Cerebellar cortex (tissue), 1 donor: Measurements from ENCODE around the gene KCNMA1.
A peak's percentile ranks its signal among the peaks of the same experiment; 100 is the strongest.

Experiments used
- DNase-seq: peaks from one replicate; pipeline ENCODE4 v3.0.0-alpha.2; 2015; ENCODE audit warnings: low spot score

The KCNMA1 gene

DNA sequence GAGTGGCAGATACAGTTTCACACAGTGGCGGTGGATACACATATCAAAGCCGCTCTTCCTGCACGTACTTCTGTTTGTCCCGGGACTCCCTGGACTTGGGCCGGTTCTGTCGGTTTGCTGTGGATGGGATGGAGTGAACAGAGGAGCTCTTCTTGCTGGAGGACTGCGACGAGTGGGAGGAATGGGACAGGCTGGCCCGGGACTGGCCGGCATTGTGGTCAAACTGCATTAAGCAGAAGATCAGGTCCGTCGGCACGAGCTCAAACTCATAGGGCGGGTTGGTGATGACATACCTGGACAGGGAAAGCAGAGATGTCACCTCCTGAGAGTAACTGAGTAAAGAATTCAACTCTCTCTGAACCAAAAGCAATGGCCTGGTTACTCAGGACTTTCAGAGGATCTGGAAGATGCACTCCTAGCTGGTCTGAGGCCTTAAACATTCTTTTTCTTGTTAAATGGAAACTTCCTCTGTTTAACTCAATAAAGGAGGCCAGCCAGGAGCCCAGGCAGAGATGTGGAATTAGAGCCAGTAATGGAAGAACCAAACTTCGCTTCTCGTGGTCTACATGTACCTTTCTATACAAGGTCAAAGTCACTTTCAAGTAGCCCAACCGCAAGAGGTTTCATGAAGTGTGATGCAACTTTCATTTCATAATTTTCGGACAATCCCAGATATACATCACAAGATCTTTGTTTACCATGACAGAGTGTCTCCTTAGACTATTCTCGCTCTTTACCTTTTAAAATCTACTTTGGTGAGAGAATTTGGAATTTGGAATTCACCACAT lies 750.2 kb downstream of the KCNMA1 start:
- DNase-seq: no peak

DNA sequence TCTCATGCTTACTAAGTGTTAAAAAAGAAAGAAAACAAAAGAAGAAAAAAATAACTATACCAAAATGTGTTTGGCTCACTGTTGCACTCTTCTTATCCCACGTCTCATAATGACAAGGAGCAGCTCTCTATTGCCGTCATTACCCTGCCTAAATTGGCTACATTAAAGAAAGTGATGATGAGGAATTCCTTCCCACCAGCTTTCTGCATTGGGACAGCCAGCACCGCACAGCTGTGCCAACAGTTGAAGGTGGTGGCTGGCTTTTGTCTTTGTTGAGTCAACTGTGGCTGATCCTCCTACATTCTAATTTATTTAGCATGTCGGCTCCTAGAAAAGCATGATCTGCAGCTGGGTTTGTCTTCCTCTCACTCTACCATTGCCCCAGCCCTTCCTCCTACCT lies 751.8 kb downstream of the KCNMA1 start:
- no peak for DNase-seq

DNA sequence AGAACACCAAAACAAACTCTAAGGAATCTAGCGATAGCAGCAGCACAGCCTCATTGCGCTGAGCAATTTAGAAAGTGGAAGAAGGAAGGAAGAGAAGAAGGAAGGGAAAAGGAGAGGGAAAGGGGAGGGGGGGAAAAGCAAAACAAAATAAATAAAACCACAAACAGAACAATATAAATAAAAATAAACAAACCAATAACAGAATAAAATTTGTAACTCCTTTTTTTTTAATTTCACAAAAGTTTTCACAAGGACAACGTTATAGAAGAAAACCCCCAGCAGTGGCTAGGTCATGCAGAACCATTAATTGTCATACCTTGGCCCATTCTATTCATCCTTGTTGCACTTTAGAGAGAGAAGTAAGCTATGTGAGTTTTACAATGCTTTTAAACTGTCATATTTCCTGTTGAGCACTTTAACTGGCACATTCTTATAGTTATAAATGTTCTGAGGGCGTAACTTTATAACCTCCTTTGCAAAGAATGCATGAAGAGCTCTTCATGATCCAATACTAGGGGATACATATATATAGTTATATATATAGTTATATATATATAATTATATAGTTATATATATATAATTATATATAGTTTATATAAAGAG lies 752.8 kb downstream of the KCNMA1 start:
- DNase-seq: no peak

DNA sequence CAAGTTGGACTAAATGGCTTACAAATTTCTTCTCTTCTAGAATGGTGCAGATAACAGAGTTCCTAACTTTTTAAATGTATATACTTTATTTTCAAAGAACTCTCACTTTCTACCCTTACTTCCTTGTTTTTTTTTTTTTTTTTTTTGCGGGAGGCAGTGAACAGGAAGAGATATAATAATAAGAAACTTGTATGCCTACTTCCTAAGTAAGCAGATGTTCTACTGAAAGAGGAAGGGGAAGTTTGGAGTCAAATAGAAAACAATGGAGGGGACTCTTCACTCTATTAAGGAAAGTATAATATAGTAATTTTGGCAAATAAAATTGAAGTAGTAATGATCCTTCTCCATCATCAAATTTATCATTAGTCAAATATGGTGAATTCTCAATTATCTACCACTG lies 754.0 kb downstream of the KCNMA1 start:
- DNase-seq: no peak

DNA sequence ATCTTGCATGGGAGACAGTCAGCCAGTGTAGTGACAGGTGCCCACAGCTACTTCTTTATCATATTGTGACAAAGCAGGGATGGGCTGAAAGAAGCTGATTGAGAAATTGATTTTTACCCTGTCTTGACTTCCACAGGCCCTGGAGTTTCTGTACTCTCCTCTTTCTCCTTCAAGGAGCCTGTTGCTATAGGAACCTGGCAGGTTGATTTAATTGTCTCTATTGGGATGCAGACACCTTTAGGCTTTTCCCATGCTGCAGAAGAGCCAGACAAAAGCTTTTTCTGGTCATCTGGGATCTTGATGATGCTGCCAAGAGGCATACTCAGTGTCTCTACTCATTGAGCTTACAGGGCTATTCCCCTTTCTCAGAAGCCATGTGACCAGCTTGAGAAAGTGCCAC lies 754.8 kb downstream of the KCNMA1 start:
- DNase-seq: no peak

DNA sequence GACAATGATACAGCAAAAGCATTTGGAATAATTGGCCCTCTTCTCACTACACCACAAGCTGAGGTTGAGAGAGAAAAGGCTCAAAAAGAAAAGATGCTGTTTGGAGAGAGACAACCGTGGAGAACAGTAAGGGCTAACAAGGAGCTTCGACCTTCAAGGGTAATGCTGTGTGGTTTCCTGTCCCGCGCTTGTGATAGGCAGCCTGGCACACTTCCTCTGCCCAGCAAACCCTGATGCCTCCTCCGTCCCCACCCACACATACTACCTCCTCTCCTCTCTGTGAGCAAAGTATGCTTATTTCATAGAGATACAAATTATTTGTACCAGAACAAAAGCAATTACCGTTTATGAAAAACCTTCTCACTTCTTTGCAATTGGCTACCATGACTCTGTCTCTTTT lies 755.4 kb downstream of the KCNMA1 start:
- DNase-seq: no peak

DNA sequence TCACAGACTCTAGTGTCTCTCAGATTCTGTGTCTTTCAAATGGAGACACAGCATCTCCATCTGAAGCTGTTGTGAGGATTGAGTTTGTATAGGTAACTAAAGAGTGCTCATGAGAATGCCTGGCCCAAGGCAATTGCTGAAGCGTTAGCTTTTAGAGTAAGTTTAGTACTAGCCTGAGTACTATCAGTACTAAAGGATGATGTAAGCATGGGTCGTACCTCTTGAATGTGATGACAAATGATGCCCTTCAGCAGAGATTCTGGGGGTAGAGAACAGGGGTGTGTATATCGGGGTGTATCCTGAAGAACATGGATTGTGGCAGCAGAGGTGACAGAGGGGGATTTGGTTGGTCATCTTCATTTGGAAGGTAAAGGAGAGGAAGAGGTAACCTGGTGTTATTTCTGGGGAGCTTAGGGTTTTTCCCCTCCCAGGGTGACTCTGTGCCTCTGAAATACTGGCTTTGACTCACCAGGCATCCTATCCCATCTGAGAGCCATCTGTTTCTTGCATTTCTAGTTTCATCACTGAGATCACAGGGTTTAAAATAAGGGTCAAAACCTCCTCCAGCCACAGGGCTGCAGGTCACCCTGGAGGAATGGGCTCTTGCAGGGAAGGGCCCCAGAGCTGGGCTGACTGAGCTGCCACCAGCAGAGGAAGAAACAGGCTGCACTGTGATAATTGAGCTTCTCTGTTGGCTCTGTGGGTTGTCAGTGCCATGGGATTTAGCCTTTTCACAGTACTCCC lies 756.0 kb downstream of the KCNMA1 start:
- DNase-seq: no peak

DNA sequence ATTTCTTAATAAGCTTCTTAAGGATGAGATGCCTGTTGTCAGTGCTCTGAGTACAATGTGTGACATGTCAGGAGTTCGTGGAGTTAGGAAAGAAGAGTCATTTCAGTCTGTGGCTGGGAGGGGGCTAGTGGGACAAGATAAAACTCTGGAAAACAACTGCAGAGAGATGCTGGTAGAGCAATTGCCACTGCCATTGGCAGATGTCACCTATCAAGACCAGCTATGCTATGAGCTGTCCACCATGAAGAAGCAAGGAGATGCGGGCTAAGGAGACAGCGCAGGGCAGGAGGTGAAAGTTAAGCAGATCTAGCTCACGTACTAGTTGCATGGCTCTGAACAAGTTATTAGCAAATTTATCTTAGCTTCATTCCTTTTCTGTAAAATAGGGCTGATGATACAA lies 756.7 kb downstream of the KCNMA1 start:
- no peak for DNase-seq

DNA sequence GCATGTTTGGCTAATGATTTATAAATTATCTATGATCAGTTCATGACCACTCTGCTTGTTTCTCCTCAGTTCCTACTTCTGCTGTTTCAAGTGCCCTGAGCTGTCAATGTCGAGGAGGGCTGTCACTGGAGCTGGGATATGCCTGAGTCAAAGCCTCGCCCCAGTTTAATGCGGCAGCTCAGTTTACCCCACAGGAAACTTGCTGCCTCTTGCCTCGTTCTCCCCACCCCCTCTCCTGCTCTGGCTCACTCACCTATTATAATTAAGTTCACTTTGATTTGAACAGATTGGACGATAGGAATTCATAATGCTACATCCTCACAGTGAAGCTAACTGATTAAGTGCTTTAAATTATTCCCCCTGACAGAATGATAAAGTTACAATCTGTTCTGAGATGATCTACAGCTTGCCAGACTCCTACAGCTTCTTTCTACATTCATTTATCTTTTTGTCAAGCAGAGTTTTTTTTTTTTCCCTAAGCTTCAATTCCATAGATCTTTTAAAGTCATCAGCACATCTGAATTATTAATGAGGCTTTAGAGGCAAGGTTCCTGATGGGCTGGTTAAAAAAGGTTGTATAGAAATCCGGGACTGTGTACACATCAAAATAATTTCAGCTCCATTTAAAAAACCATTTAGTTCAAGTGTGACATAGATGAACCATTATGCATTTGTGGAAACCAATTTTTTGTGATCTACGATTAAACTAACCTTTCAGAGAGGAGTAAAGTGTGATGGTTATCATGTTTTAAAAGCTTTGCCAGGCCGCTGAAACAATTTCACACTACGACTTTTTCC lies 758.3 kb downstream of the KCNMA1 start:
- no peak for DNase-seq

DNA sequence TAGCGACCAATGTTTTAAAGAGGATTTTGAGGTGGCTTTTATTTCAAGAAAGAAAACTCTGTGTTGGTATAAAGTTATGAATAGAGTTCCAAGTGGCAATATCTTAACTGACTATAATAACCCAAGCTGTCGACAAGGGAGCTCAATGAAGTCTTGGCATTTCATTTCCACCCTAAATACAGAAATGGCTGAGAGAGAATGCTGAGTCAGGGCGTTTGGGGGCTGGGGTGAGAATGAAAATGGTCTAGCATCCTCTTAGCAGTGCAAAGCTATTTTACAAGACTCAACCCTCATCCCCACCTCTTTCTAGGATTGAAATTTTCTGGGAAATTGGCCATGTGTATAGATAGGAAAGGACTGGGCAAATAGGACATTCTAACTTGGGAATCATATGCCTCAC lies 759.1 kb downstream of the KCNMA1 start:
- DNase-seq: no peak

DNA sequence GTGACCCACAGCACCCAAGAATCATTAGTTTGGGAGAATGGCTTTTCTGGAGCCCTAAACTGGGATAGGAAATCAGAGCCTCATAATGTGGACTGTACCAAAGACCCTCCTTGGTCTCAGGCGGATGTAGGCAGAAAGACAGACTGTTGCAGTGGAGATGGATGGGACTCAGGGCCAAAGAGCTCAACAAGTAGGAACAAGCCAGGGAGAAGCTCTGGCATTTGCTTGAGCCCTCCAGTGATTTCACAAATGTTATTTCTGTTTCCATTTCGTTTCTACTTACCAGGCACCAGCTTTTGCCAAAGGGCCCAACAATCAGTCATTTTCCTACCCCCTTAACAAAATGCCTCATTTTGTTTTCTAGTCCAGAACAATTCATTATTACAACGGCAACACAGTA lies 762.7 kb downstream of the KCNMA1 start:
- no peak for DNase-seq

DNA sequence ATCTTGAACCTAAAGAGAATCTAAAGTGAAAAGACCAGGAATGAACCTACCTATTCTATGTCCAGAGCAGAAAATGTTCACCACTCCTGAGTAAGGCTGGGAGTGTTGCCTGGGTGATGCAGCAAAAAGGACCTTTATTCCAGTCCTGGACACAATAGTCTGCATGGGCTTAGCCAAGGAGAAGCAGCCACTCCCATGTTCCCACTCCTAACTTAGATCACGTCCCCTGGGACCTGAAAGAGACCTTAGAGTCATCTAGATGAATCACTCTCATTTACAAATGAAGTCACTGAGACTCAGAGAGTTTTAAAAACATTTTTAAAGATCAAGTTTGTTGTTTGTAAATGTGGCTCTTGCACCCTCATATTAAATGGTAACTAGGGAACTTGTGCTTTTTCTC lies 763.4 kb downstream of the KCNMA1 start:
- DNase-seq: no peak

DNA sequence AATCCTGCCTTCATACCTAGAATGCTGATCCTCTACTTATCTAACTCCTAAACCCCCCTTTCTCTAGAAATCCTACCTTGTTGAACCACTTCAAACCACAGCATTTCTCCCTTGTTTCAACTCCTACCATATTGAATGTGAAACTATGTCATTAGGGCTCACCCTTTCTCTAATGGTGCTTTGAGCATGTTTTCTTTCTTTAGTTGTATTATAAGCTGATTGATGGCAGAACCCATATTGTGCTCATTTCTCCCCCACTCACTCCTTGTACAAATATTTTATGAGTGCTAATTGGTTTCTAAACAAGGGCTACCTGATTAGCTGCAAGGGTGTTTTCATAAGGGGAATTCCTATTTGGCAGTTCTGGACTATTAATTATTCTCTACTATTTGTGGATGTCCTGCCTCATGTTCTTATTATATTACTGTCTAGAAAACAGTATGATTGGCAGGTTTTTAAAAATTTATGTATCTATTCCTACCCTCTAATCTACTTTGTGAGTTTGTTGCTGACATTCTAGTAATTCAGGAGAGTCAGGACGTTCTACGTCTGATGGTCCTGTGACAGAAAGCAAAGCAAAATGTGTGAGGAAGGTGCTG lies 765.8 kb downstream of the KCNMA1 start:
- no peak for DNase-seq

DNA sequence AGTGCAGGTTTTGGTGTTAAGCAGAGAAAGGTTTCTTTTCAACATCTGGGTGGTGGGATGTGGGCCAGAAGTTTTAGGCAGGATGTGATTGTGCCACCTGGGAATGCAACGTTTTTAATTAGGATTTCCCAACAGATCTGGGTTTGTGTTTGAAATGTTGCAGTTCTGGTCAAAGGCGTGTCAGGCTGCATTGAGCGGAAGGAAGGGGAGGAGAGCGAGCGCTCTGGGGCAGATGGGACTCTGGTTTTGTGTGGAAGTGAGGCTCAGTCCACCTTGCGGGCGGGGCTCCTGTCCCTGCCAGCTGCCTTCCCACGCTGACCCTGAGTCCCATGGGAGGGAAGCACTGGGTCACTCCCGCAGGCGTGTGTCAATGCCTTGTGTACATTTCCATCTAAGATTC lies 767.7 kb downstream of the KCNMA1 start:
- no peak for DNase-seq

DNA sequence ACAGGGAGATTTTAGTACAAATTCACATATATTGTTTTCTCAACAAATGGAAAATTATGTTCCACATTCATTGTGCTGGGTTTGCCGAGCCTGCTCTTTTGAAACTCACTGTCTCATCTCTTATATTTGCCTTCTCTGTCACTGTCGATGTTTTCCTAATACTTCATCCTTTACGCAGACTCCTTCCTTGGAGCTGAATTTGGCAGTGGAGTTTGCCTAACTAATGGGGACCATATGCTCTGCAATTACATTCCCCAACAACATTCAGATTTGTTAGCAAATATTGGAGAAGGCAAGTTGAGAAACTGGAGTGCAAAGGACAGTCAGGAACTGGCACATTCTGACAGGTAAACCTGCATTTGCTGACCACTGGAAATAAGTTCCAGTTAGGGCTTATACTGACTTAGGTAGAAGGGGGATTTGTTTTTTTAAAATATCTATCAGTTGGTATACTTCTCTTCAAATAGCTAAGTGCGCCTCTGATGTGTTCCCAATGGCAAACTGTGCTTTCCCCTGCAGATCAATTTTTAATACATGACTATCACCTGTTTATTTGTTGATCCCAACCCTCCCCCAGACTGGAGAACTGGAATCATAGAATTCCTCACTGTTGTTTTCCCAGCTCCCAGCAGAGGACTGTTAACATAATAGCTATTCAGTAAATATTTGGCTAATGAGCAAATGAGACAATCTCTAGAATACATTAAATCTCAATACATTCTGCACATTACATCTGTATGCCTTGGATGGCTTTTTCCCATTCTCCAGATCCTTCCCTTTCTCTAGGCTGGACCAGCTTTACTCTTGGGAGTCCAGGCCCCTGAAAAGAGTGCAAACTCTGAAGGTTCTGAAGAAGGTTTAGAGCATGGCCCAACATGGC lies 769.3 kb downstream of the KCNMA1 start:
- peak; percentile 31 for DNase-seq

DNA sequence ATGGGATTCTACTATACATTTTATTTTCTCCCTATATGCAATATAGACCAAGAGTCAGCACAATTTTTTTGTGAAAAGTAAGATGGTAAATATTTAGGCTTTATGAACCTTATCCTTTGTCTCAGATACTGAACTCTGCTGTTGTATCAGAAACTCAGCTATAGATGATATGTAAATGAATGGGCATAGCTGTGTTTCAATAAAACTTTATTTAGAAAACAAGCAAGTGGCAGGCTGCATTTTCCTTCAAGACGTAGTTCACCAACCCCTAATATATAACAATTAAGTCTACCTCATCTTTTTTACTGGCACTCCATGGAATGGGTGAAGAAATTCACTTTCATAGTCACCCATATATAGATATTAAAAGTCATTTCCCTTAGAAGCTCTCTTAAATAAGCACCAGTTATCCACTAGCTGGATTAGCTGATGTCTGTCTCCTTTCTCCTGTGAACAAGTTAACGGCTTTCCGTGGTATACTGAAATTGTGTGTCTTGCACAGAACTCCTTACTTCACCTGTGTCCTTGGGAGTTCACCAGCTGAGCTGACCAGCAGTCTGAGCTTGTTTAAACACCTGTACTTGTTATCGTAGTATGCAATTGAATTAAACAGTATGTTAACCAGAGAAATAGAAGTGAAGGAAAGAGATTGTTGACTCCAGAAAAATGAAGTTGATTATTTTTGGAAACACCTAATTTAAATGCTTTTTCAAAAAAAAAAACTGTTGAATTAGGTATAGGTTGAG lies 770.6 kb downstream of the KCNMA1 start:
- no peak for DNase-seq

DNA sequence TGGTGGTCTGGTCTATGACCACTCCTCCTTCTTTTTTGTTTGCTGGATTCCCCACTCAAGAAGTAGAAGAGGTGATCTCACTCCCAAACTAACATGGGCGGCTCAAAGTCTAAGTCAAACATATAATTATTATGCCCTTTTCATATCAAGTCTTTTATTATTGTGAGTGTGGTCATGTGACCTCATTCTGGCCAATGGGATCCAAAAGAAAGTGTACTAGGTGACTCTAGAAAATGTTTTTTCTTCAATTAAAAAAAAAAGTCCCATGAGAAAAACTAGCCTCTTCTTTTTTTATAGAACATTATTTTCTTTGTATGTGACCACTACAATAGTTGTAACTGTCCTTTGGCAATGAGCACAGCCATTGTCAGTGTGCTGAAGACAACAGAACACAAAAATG lies 772.7 kb downstream of the KCNMA1 start:
- DNase-seq: no peak

DNA sequence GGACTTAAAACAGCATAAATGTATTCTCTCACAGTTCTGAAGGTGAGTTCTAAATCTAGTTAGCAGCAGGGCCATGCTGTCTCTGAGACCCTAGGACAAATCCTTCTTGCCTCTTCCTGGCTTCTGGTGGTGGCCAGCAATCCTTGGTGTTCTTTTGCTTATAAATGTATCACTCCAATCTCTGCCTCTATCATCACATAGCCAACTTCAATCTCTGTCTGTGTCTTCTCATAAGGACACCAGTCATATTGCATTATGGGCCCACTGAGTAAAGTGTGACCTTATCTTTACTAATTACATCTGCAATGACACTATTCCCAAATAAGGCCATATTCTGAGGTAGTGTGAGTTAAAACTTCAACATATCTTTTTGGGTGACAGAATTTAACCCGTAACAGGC lies 778.9 kb downstream of the KCNMA1 start:
- DNase-seq: no peak

DNA sequence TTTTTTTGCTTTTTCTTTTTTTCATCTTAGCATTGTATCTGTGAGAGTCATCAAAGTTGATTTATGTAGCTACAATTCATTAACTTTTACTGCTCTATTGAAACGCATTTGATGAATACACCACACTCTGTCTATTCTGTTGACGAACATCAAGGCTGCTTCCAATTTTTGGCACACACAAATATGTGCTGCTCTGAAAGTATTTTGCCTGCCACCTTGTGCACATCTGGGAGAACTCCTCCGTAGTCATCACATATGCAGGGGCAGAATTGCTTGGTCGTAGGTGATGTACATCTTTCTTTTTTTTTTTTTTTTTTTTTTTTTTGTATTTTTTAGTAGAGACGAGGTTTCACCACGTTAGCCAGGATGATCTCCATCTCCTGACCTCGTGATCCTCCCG lies 796.8 kb downstream of the KCNMA1 start:
- no peak for DNase-seq

DNA sequence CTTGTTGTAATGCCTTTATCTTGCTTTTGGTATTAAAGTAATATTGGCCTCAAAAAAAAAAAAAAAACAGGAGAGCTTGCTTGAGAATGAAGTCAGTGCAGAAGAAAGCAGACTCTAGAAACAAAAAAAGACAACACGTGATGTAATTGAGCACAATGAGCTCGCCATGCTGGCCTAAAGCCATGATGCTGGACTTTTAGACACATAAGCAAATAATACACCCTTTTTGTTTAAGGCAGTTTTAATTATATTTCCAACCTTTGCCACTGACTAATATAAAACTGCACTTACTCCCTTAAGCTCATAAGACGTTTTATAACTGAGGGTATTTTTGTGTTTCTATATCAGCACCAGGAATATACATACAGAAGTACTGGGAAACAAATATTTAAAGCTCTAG lies 798.3 kb downstream of the KCNMA1 start:
- no peak for DNase-seq
